ENCODE data around the gene GNAZ. TPM values are rescaled to one million over a fixed set of nuclear protein-coding genes. Genes with fewer than 3 reads are reported as not detected.

GNAZ gene
- total RNA-seq, 4 donors from 2014 or later, result 4.2 to 8.2 (median 4.8) TPM

- no peak for DNase-seq
- H3K9me3 ChIP-seq, result no peaks in the 10 kb centered on the region
- peaks cover 5 to 8% of the 10 kb centered on the region in 2 donors for H3K4me1 ChIP-seq
- no peak overlapping the region for H3K4me3 ChIP-seq (replicated peaks in 1 of 3)
- intact Hi-C loops (cut with DNase I), result no loop called here
- no peak for TF ChIP-seq CTCF (IDR thresholded peaks at IDR 0.05)
- TF ChIP-seq POLR2A (IDR thresholded peaks at IDR 0.05), result no peak
- H3K27me3 ChIP-seq, result no peaks in the 10 kb centered on the region
- 79 to 86% methylated on average over 10 of the region's 10 CpGs for WGBS, 2 donors
- H3K27ac ChIP-seq, result no peak overlapping the region
- H3K36me3 ChIP-seq, result no peaks in the 10 kb centered on the region
Observed at GRCh38 chr22:23065495-23066122, 4.7 kb upstream of the GNAZ start.

GRCh38 chr22:23066200-23067022 lies 3.9 kb upstream of the GNAZ start:
- H3K36me3 ChIP-seq, result no peaks in the 10 kb centered on the region
- H3K27me3 ChIP-seq, result no peaks in the 10 kb centered on the region
- no peak overlapping the region for H3K27ac ChIP-seq
- H3K9me3 ChIP-seq, result no peaks in the 10 kb centered on the region
- H3K4me1 ChIP-seq, result peaks cover 9 to 13% of the 10 kb centered on the region in 2 donors
- DNase-seq, result no peak
- WGBS, 2 donors, result 79 to 91% methylated on average over 15 of the region's 15 CpGs
- no peak overlapping the region for H3K4me3 ChIP-seq (replicated peaks in 1 of 3)
- intact Hi-C loops (cut with DNase I), result no loop called here
- TF ChIP-seq CTCF (IDR thresholded peaks at IDR 0.05) (no peak), POLR2A (IDR thresholded peaks at IDR 0.05) (no peak)

GRCh38 chr22:23067023-23067650 lies 3.2 kb upstream of the GNAZ start:
- no peaks in the 10 kb centered on the region for H3K36me3 ChIP-seq
- H3K4me1 ChIP-seq, result peaks cover 9 to 13% of the 10 kb centered on the region in 2 donors
- no peak for TF ChIP-seq POLR2A (IDR thresholded peaks at IDR 0.05)
- no peak overlapping the region for H3K27ac ChIP-seq
- WGBS, 2 donors, result 77 to 96% methylated on average over 6 of the region's 6 CpGs
- no peaks in the 10 kb centered on the region for H3K9me3 ChIP-seq
- no peak for DNase-seq
- intact Hi-C loops (cut with DNase I), result no loop called here
- no peaks in the 10 kb centered on the region for H3K27me3 ChIP-seq
- H3K4me3 ChIP-seq (replicated peaks in 1 of 3), result no peak overlapping the region

GRCh38 chr22:23067691-23068090 lies 2.6 kb upstream of the GNAZ start:
- TF ChIP-seq POLR2A (IDR thresholded peaks at IDR 0.05), result no peak
- no peak for TF ChIP-seq CTCF (IDR thresholded peaks at IDR 0.05)
- Histone ChIP-seq H3K27me3 (no peaks in the 10 kb centered on the region), H3K9me3 (no peaks in the 10 kb centered on the region), H3K4me3 (replicated peaks in 1 of 3) (no peak overlapping the region), H3K27ac (no peak overlapping the region), H3K36me3 (no peaks in the 10 kb centered on the region), H3K4me1 (peaks cover 9 to 13% of the 10 kb centered on the region in 2 donors)
- intact Hi-C loops (cut with DNase I), result no loop called here
- WGBS, 2 donors, result 84 to 88% methylated on average over 5 of the region's 5 CpGs
- no peak for DNase-seq

- 87 to 88% methylated on average over 8 of the region's 8 CpGs for WGBS, 2 donors
- H3K36me3 ChIP-seq, result no peaks in the 10 kb centered on the region
- DNase-seq, result no peak
- H3K4me1 ChIP-seq, result peaks cover 9 to 13% of the 10 kb centered on the region in 2 donors
- TF ChIP-seq POLR2A (IDR thresholded peaks at IDR 0.05) (no peak), CTCF (IDR thresholded peaks at IDR 0.05) (no peak)
- no peaks in the 10 kb centered on the region for H3K9me3 ChIP-seq
- H3K27me3 ChIP-seq, result no peaks in the 10 kb centered on the region
- intact Hi-C loops (cut with DNase I), result no loop called here
- H3K4me3 ChIP-seq (replicated peaks in 1 of 3), result no peak overlapping the region
- no peak overlapping the region for H3K27ac ChIP-seq
Observed at GRCh38 chr22:23068096-23068831, 2.1 kb upstream of the GNAZ start.

Measured in thyroid gland (tissue), 4 donors.